ENCODE data around the gene TEAD1. TPM values are rescaled to one million over a fixed set of nuclear protein-coding genes. Genes with fewer than 3 reads are reported as not detected.

The TEAD1 gene
- total RNA-seq, 4 donors from 2014 or later = 46.4 to 214 (median 61.2) TPM

- intact Hi-C loops (cut with DNase I; ENCODE audit: low total_unique reads) = no loop called here
- in situ Hi-C loops (cut with MboI; ENCODE audit: low pct_ligation_motif_present in 1 of 4, low pct_unique_long_range_greater_than_20kb in 1 of 4, low sequenced_read_pairs in 3 of 4) = no loop called here
- TF ChIP-seq POLR2A (IDR thresholded peaks at IDR 0.05) (no peak), POLR2AphosphoS5 (IDR thresholded peaks at IDR 0.05) (no peak), CTCF (IDR thresholded peaks at IDR 0.05) (no peak), EP300 (IDR thresholded peaks at IDR 0.05; ENCODE audit: low read depth) (no peak)
- Histone ChIP-seq H3K9me3 (no peaks in the 10 kb centered on the region), H3K27ac (peak overlapping the region; percentile 56 to 82 (median 64)), H3K4me1 (peaks cover 32 to 45% (median 39%) of the 10 kb centered on the region in 4 donors), H3K36me3 (no peaks in the 10 kb centered on the region), H3K27me3 (no peaks in the 10 kb centered on the region), H3K4me3 (no peak overlapping the region)
- no peak for DNase-seq
- WGBS, 2 donors (ENCODE audit: low coverage in 1 of 2) = 82 to 93% methylated on average over 3 of the region's 3 CpGs
These were observed 123.8 kb downstream of the TEAD1 start for GRCh38 chr11:12797996-12798395.

- 38 to 47% methylated on average over 1 to 4 of the region's 4 CpGs for WGBS, 2 donors (ENCODE audit: low coverage in 1 of 2)
- intact Hi-C loops (cut with DNase I; ENCODE audit: low total_unique reads) = no loop called here
- no peaks in the 10 kb centered on the region for H3K27me3 ChIP-seq
- DNase-seq = no peak
- no peaks in the 10 kb centered on the region for H3K9me3 ChIP-seq
- H3K4me1 ChIP-seq = peaks cover 38 to 51% (median 46%) of the 10 kb centered on the region in 4 donors
- in situ Hi-C loops (cut with MboI; ENCODE audit: low pct_ligation_motif_present in 1 of 4, low pct_unique_long_range_greater_than_20kb in 1 of 4, low sequenced_read_pairs in 3 of 4) = no loop called here
- TF ChIP-seq POLR2A (IDR thresholded peaks at IDR 0.05) (no peak), EP300 (IDR thresholded peaks at IDR 0.05; ENCODE audit: low read depth) (no peak), POLR2AphosphoS5 (IDR thresholded peaks at IDR 0.05) (peak in 1 of 3 donors; percentile 17), CTCF (IDR thresholded peaks at IDR 0.05) (no peak)
- no peaks in the 10 kb centered on the region for H3K36me3 ChIP-seq
- H3K27ac ChIP-seq = peak overlapping the region; percentile 56 to 82 (median 64)
- H3K4me3 ChIP-seq = no peak overlapping the region
These were observed 124.4 kb downstream of the TEAD1 start for GRCh38 chr11:12798609-12799011.

- H3K27ac ChIP-seq = peak overlapping the region; percentile 56 to 82 (median 64)
- intact Hi-C loops (cut with DNase I; ENCODE audit: low total_unique reads) = no loop called here
- DNase-seq = no peak
- 17 to 24% methylated on average over 3 to 4 of the region's 4 CpGs for WGBS, 2 donors (ENCODE audit: low coverage in 1 of 2)
- in situ Hi-C loops (cut with MboI; ENCODE audit: low pct_ligation_motif_present in 1 of 4, low pct_unique_long_range_greater_than_20kb in 1 of 4, low sequenced_read_pairs in 3 of 4) = no loop called here
- no peaks in the 10 kb centered on the region for H3K27me3 ChIP-seq
- no peaks in the 10 kb centered on the region for H3K9me3 ChIP-seq
- TF ChIP-seq EP300 (IDR thresholded peaks at IDR 0.05; ENCODE audit: low read depth) (no peak), CTCF (IDR thresholded peaks at IDR 0.05) (no peak), POLR2A (IDR thresholded peaks at IDR 0.05) (no peak), POLR2AphosphoS5 (IDR thresholded peaks at IDR 0.05) (no peak)
- H3K4me1 ChIP-seq = peaks cover 39 to 59% (median 51%) of the 10 kb centered on the region in 4 donors
- no peak overlapping the region for H3K4me3 ChIP-seq
- no peaks in the 10 kb centered on the region for H3K36me3 ChIP-seq
These were observed 125.2 kb downstream of the TEAD1 start for GRCh38 chr11:12799334-12799835.

GRCh38 chr11:12800032-12800671 lies 125.9 kb downstream of the TEAD1 start:
- H3K27ac ChIP-seq = peak overlapping the region; percentile 56 to 82 (median 64)
- peaks cover 39 to 61% (median 51%) of the 10 kb centered on the region in 4 donors for H3K4me1 ChIP-seq
- DNase-seq = peak; percentile 30
- H3K36me3 ChIP-seq = no peaks in the 10 kb centered on the region
- no peaks in the 10 kb centered on the region for H3K27me3 ChIP-seq
- in situ Hi-C loops (cut with MboI; ENCODE audit: low pct_ligation_motif_present in 1 of 4, low pct_unique_long_range_greater_than_20kb in 1 of 4, low sequenced_read_pairs in 3 of 4) (no loop called here), intact Hi-C loops (cut with DNase I; ENCODE audit: low total_unique reads) (no loop called here)
- no peak overlapping the region for H3K4me3 ChIP-seq
- no peaks in the 10 kb centered on the region for H3K9me3 ChIP-seq
- 12 to 25% methylated on average over 8 of the region's 8 CpGs for WGBS, 2 donors (ENCODE audit: low coverage in 1 of 2)
- TF ChIP-seq POLR2A (IDR thresholded peaks at IDR 0.05) = no peak
- TF ChIP-seq POLR2AphosphoS5 (IDR thresholded peaks at IDR 0.05) = peak in 2 of 3 donors; percentile 7 to 21
